Ovary (tissue), 3 donors: ENCODE measurements around the gene CDK8.

Experiments
- EP300 ChIP-seq: sonication (generic); formaldehyde crosslinking; IDR thresholded peaks from one replicate; pipeline ENCODE4 v1.6.1; 2017; ENCODE audit warnings: antibody characterized with exemption
- POLR2A ChIP-seq: fragments of 450-650 bp; IDR thresholded peaks from one replicate; pipeline ENCODE4 v1.6.1; 2017; ENCODE audit warnings: antibody characterized with exemption, mild to moderate bottlenecking, moderate library complexity
- TF ChIP-seq, protein P1 (sequence below), 3 donors: fragments of 450-650 bp in 2 of 3; fragments of 200-600 bp in 1 of 3; IDR thresholded peaks; one replicate each; pipeline versions ENCODE4 v1.5.1 to v1.8.0; 2016 to 2022; ENCODE audit warnings: antibody characterized with exemption in 3 of 3, mild to moderate bottlenecking in 1 of 3
- donor health status: DM: no; HTN: no; CAD: no.

DNA sequence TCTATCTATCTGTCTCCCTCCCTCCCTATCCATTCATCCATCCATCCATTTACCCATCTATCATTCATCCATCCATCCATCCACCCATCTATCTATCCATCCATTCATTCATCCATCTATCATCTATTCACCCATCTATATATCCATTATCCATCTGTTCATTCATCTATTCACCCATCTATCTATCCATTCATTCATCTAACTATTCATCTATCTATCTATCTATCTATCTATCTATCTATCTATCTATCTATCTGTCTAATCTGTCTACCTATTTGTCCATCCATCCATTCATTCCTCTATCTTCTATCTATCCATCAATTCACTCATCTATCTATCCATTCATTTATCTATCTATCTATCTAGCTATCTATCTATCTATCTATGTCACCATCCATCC, 4.4 kb upstream of the CDK8 start:
- TF ChIP-seq, protein P1, sequence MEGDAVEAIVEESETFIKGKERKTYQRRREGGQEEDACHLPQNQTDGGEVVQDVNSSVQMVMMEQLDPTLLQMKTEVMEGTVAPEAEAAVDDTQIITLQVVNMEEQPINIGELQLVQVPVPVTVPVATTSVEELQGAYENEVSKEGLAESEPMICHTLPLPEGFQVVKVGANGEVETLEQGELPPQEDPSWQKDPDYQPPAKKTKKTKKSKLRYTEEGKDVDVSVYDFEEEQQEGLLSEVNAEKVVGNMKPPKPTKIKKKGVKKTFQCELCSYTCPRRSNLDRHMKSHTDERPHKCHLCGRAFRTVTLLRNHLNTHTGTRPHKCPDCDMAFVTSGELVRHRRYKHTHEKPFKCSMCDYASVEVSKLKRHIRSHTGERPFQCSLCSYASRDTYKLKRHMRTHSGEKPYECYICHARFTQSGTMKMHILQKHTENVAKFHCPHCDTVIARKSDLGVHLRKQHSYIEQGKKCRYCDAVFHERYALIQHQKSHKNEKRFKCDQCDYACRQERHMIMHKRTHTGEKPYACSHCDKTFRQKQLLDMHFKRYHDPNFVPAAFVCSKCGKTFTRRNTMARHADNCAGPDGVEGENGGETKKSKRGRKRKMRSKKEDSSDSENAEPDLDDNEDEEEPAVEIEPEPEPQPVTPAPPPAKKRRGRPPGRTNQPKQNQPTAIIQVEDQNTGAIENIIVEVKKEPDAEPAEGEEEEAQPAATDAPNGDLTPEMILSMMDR (IDR thresholded peaks at IDR 0.05), result no peak
- TF ChIP-seq POLR2A, result no peak
- no peak for TF ChIP-seq EP300
